Measurements from ENCODE around the gene PES1. TPM values are rescaled to one million over a fixed set of nuclear protein-coding genes. Genes with fewer than 3 reads are reported as not detected.

PES1 gene
- total RNA-seq, 4 donors from 2014 or later: 46.7 to 59.9 (median 53.1) TPM

GRCh38 chr22:30574095-30574981, 17.4 kb downstream of the PES1 start, which contains the start of gene GAL3ST1:
Gene GAL3ST1, minus strand, starts transcription at chr22:30574665. Its CDS starts 17,273 bp downstream, at chr22:30557392.
- WGBS: 26% methylated on average over 12 of the region's 75 CpGs
- no peak for TF ChIP-seq POLR2AphosphoS5 (IDR thresholded peaks at IDR 0.05)
- TF ChIP-seq EP300 (IDR thresholded peaks at IDR 0.05): no peak
- no peak for TF ChIP-seq CTCF (IDR thresholded peaks at IDR 0.05)
- no peak for TF ChIP-seq POLR2A (IDR thresholded peaks at IDR 0.05)
- H3K36me3 ChIP-seq: peaks cover 37% of the 10 kb centered on the region
- peak within 1 kb of the TSS; percentile 20 for H3K4me3 ChIP-seq
- no peaks in the 10 kb centered on the region for H3K27me3 ChIP-seq
- DNase-seq (ENCODE audit: low spot score in 2 of 2): no peak
- no peak within 1 kb of the TSS for H3K27ac ChIP-seq
- peaks cover 10% of the 10 kb centered on the region for H3K4me1 ChIP-seq
- no peaks in the 10 kb centered on the region for H3K9me3 ChIP-seq

GRCh38 chr22:30573594-30574094, 18.1 kb downstream of the PES1 start:
- no peaks in the 10 kb centered on the region for H3K27me3 ChIP-seq
- H3K27ac ChIP-seq: no peak overlapping the region
- TF ChIP-seq POLR2A (IDR thresholded peaks at IDR 0.05) (no peak), EP300 (IDR thresholded peaks at IDR 0.05) (no peak), POLR2AphosphoS5 (IDR thresholded peaks at IDR 0.05) (no peak), CTCF (IDR thresholded peaks at IDR 0.05) (no peak)
- 34% methylated on average over 4 of the region's 7 CpGs for WGBS
- peaks cover 30% of the 10 kb centered on the region for H3K36me3 ChIP-seq
- H3K4me3 ChIP-seq: no peak overlapping the region
- DNase-seq (ENCODE audit: low spot score in 2 of 2): no peak
- H3K9me3 ChIP-seq: no peaks in the 10 kb centered on the region
- H3K4me1 ChIP-seq: peaks cover 10% of the 10 kb centered on the region

GRCh38 chr22:30572840-30573593, 18.7 kb downstream of the PES1 start:
- Histone ChIP-seq H3K27ac (no peak overlapping the region), H3K27me3 (no peaks in the 10 kb centered on the region), H3K9me3 (no peaks in the 10 kb centered on the region), H3K36me3 (peaks cover 24% of the 10 kb centered on the region), H3K4me1 (peaks cover 10% of the 10 kb centered on the region), H3K4me3 (no peak overlapping the region)
- WGBS: 75% methylated on average over 2 of the region's 12 CpGs
- no peak for TF ChIP-seq POLR2A (IDR thresholded peaks at IDR 0.05)
- TF ChIP-seq CTCF (IDR thresholded peaks at IDR 0.05): no peak
- no peak for TF ChIP-seq POLR2AphosphoS5 (IDR thresholded peaks at IDR 0.05)
- no peak for TF ChIP-seq EP300 (IDR thresholded peaks at IDR 0.05)
- DNase-seq (ENCODE audit: low spot score in 2 of 2): no peak

- DNase-seq (ENCODE audit: low spot score in 2 of 2): no peak
- WGBS: 73% methylated on average over 6 of the region's 6 CpGs
- no peak overlapping the region for H3K27ac ChIP-seq
- H3K36me3 ChIP-seq: peaks cover 16% of the 10 kb centered on the region
- no peak overlapping the region for H3K4me3 ChIP-seq
- H3K4me1 ChIP-seq: peaks cover 10% of the 10 kb centered on the region
- H3K9me3 ChIP-seq: no peaks in the 10 kb centered on the region
- TF ChIP-seq CTCF (IDR thresholded peaks at IDR 0.05) (no peak), EP300 (IDR thresholded peaks at IDR 0.05) (no peak), POLR2A (IDR thresholded peaks at IDR 0.05) (no peak), POLR2AphosphoS5 (IDR thresholded peaks at IDR 0.05) (no peak)
- H3K27me3 ChIP-seq: no peaks in the 10 kb centered on the region
These were observed 19.5 kb downstream of the PES1 start for GRCh38 chr22:30572210-30572609.
